Activated CD4-positive, CD25-positive, alpha-beta regulatory T cell treated with anti-CD3 and anti-CD28 coated beads, Interleukin-2, amount 50 U/mL, for 16 hours (primary cell): ENCODE measurements around the gene LCORL.
A peak's percentile ranks its signal among the peaks of the same experiment; 100 is the strongest.
"Not testable (repeated sequence)": the region's sequence is repeated elsewhere in the genome, so short reads cannot be mapped to it uniquely, and the experiment has no call there.

Experiments
- DNase-seq: peaks from one replicate; pipeline ENCODE4 v3.0.0-alpha.2; 2020; ENCODE audit warnings: low read depth, low spot score

Gene LCORL

DNA sequence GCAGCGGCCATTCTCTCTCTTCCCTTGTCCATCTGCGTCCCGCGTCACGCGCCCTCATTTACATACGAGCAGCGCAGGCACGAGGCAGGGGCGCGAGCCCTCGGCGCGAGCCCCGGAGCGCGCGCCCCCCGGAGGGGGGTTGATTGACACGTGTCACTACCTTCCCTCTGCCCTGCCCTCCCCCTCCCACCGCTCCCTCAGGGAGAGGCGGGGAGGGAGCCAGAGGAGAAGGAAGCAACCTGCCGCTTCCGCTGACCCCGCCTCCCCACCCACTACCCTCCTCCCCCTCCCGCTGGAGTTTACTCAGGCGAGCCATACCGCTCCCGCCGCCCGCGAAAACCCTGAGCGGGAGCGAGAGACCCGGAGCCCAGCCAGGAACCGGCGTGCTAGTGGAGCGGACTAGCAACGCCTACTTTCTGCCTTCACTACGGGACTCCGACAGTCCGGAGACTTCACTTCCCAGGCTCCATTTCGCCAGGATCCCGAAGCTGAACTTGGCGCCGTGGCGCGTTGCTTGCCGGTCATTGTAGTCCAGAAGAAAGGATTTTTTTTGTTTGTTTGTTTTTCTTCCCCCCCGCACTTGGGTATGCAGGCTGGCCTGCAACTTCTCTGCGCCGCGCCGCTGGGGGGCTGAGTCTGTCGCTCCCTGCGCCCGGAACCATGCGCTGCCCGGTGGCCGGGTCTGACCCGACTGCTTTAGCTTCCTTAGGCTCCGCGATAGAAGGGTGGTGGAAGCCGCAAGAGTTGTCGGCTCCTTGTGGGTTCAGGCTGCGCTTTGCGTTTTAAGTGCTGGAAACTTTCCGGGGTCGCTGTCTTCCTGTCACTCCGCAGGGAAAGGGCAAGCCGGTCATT, at the start of gene LCORL:
TSS of gene LCORL (minus strand) at position 36 of the 852 bp plus-strand sequence. CDS start at position 32, 4 bp downstream.
- DNase-seq: peak; percentile 69

- DNase-seq: no peak
These were observed 48.3 kb upstream of the LCORL start for GRCh38 chr4:18069810-18070209.

DNA sequence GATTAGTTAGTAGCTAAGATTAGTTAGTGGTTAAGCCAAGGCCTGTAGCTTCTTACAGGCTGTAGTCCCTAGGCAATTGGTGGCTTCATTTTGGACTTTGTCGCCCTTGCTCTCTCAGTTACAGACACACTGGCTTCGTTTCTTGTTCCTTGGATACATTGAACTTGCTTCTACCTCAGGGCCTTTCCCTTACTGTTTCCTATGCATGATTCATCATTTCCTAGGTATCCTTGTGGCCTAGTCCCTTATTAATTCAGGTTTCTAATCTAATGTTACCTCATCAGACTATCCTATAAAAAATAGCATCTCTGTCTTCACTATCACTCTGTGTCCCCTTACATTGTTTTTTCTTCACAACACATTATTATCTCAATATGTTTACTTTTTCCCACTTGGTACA, 45.5 kb upstream of the LCORL start:
- DNase-seq: no peak

GRCh38 chr4:18063079-18063478, 41.5 kb upstream of the LCORL start:
- no peak for DNase-seq

GRCh38 chr4:18057821-18058533, 36.4 kb upstream of the LCORL start:
- DNase-seq: no peak

DNA sequence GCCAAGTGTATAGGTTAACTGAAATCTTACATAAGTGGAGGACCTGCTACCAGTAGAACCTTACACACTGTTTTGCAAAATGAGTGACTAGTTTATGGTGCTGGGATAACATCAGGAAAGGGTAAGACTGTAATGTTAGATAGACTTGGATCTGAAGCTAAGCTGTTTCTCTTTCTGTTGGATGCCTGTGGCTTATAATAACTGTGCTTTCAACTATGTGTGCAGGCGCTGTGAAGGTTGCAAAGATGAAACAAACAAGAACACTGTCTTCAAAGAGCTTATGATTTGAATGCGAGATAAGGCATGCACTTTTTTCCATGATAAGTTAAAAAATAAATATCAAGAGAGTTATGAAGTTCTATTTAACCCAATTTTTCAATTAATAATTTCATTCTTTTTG, 34.5 kb upstream of the LCORL start:
- no peak for DNase-seq

DNA sequence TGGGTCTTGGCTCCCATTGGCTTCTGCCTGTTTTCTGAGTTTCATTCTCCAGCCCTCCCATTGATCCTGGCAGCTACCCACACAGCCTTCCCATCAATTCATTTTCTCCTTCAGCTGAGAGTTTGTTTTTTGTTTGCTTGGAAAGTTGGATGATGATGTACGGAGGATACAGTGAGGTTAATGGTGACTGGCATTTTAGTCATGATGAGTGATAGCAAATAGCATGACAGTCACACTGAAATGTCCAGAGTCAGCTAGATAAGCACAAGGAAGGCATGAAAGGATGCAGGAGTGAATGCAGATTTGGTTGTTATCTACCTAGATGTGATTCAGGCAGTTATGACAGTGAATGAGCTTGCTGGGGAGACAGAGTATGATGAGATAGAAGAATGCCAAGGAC, 30.6 kb upstream of the LCORL start:
- DNase-seq: no peak

DNA sequence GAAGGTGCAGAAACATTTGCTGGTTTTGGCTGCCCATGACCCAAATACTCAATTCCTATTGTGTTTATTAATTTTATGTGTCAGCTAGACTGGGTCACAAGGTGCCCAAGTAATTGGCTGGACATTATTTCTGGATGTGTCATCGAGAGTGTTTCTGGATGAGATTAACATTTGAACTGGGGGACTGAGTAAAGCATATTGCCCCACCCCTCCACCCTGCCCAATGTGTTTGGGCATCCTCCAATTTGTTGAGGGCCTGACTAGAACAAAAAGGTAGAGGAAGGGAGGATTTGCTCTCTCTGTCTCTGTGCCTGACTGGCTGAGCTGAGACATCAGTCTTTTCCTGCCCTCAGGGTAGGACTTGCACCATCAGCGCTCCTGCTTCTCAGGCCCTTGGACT, 29.7 kb upstream of the LCORL start:
- no peak for DNase-seq

DNA sequence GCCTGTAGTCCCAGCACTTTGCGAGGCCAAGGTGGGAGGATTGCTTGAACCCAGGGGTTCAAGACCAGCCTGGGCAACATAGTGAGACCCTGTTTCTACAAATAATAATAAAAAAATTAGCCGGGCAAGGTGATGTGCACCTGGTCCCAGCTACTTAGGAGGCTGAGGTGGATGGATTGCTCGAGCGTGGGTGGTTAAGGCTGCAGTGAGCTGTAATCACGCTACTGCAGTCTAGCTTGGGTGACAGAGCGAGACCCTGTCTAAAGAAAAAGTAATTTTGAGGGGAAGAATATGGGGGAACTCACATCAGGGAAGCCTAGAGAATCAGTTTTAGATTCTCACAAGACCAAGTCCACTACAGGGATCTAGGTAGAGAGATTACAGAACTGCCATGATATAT, 28.9 kb upstream of the LCORL start:
- DNase-seq: no peak

DNA sequence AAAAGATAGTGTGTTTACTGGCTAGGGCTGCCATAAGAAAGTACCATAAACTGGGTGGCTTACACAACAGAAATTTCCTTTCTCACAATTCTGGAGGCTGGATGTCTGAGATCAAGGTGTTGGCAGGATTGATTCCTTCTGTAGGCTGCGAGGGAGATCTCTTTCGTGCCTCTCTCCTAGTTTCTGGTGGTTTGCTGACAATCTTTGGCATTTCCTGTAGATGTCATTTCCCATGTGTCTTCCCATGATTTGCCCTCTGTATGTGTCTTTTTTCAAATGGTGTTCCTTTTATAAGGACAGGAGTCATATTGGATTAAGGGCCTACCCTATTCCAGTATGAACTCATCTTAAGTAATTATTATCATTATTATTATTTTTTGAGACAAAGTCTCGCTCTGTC, 27.9 kb upstream of the LCORL start:
- DNase-seq: no peak

- no peak for DNase-seq
These were observed 21.2 kb upstream of the LCORL start for GRCh38 chr4:18042754-18043153.

DNA sequence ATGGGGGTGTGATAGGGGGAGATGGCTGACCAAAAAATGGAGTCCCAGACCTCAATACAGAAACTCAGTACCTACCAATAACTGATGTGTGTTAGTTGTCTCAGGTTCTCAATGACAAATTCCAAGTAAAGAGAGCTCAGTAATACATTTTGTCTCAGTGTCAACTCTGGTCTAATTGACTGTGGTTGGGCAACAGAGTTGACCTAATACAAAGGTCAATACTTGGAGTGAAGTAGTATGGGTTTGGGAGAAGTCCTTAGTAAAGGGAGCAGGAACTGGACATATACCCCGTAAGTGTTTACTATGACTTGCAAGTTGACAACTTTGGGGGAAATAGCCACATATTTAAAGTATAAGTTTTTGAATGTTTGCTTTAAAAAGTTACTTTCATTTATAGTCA, 20.5 kb upstream of the LCORL start:
- no peak for DNase-seq

DNA sequence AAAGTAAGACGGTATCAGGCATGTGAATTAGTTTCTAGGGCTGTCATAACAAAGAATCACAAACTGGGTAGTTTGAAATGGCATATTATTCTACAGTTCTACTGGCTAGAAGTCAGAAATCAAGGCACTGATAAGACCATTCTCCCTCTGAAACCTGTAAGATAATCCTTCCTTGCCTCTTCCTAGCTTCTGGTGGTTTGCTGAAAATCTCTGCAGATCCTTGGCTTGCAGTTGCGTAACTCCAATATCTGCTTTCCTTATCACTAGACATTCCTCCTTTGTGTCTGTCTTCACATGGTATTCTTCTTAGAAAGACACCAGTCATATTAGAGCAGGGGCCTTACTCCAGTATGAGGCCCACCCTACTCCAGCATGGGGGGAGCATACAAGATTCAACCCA, 19.6 kb upstream of the LCORL start:
- DNase-seq: no peak

DNA sequence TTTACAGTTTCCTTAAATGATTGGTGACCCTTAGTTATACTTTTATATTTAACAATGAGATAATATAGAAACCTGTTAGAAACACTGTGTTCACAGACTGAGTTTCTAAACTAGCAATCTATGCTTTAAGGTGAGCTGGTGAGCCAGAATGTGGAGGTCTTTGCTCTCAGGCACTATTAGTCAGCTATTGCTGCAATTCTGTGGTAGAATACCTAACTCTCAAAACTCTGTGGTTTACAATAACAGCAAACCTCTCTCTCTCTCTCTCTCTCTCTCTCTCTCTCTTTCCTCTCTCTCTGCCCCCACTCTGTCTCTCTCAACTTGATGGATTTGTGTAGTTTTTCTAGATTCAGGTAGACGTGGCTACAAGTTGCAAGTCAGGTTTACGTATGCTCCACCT, 17.6 kb upstream of the LCORL start:
- DNase-seq: no peak

DNA sequence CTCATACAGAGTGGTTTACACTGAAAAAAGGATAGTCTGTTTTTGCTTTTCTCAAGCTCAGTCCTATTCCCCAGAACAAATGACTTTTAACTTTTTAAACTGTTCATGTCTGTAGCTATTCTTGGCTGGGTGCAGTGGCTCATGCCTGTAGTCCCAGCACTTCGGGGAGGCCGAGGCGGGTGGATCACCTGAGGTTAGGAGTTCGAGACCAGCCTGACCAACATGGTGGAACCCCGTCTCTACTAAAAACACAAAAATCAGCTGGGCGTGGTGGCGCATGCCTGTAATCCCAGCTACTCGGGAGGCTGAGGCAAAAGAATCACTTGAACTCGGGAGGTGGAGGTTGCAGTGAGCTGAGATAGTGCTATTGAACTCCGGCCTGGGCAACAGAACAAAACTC, 14.8 kb upstream of the LCORL start:
- DNase-seq: not testable (repeated sequence)

DNA sequence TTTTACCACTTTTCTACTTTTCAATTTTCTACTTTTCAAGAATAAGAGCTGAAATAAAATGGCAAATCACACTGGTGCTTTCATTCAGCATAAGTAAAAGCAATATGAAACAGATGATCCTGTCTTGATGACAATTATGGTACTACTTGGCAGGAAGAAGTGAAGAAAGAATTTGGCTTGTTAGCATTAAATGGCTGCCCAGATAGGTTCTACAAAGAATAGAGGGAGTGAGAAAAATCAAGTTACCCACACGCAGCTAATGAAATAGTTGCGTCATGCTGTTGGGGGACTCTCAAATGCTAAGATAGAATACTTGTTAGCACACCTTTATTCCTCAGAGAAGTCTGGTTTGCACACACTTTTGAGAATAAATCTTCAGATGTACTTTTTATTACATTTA, 12.5 kb upstream of the LCORL start:
- no peak for DNase-seq

- DNase-seq: no peak
These were observed 11.8 kb upstream of the LCORL start for GRCh38 chr4:18033111-18034085.

DNA sequence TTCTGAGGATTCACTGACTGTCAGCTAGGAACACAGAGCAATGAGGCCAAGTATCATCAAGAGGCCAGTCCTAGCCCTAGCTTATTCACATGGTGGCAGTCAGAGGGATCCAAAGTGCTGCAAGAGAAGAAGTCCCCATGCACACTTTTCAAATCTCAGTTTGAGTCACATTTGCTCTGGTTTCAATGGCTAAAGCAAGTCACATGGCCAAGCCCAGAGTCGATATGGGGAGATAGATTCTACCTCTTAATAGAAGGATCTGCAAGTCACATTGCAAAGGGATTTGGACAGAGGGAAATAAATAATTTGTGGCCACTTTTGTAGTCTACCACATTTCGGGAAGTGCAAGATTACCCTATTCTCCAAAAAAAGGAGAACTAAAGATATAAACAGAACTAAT, 3.7 kb upstream of the LCORL start:
- no peak for DNase-seq

DNA sequence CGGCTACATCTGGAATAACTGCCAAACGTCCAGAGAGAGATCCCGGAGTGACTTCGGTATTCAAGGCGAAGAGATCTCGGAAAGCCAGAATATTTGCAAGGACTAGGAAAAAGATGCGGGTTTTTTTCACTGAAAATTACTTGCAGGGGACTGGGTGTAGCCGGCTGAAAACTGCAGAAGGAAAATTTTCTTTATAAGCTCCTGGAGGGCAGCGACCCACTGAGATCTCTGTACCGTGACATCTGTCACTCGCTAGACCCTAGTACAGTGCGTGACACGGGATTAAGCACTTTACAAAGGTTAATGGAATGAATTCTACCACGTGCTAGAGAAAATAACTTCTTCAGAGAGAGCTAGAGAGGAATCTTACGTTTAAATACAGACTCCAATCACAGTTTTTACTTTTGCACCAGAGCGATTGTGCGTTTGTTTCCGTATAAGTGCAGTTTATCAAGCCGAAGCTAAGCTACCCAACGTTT, 1.1 kb upstream of the LCORL start:
- no peak for DNase-seq

DNA sequence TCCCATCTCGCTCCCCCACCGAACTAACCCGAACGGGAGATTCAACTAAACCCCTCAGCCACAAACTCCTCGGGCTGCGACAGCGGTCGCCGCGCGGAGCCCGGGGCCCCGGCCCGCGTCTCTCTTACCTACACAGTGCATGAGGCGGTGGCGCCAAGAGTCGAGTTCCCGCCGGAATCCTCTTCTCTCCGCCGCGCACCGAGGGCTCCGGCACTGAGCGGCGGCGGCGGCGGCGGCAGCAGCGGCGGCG, 160 bp downstream of the LCORL start:
- DNase-seq: no peak

DNA sequence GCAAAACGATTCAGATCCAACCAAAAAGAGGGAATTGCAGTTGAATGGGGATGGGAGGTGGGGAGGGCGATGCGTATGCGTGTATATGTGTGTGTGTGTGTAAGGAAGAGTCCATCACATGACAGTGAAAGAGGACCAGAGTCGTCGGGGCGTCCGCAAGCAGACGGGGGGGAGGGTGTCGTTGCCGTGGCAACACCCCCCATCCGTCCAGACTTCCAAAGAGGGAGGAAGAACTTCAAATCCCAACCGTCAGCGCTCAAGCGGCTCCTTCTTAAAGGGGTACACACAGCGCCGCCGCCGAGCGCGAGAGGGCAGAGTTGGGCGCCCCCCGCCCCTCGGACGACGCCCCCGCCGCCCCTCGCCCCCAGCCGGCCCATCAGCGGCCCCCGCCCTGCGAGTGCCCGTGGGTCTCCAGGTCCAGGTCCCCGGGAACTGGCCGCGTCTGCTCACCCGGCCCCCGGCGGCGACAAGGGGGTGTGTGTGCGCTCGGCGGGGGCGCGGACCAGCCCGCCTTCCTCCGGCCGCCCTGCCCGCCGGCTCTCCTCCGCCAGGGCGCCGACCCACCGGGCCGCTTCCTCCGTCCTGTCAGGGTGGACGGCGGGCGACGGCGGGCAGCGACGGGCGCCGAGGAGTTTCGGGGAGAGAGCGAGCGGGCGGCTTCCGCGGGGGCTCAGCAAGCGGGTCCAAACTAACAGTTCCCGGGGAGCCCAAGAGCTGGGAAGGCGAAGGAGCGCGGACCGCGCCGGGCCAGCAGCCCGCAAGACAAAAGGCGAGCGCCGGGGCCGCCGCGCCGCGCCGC, 685 bp downstream of the LCORL start:
- DNase-seq: no peak
